GM19023 (cell line): ENCODE measurements around the gene ELL2.

ENCODE experiments used
- ATAC-seq: cut with Tn5 transposase; IDR thresholded peaks from one replicate; pipeline ENCODE4 v1.9.1; 2021; ENCODE audit warnings: mild to moderate bottlenecking, moderate library complexity; ENCODE audit not compliant: unreplicated experiment

The ELL2 gene

GRCh38 chr5:95961617-95962474 lies at the start of gene ELL2:
ELL2 (minus strand) TSS chr5:95961851; CDS start chr5:95961721, 130 bp downstream.
- peak; percentile 89 for ATAC-seq

- no peak for ATAC-seq
Measured at GRCh38 chr5:96008987-96009647, 47.5 kb upstream of the ELL2 start.

DNA sequence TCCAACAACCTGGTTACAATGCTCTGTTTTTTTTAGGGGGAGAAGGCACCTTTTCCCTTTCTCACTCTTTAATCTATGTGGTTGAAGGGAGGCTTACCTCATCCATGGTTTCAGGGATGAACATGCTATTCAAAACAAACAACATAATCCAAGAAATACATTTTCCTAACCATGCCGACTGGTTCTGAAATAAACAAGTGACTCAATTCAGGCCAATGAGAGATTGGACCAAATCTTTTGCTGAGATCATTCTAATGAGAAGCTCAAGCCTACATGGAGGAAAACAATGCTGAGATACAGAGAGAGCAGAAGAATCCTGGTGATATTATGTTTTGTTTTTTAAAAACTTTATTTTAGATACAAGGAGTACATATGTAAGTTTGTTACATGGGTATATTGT lies 46.8 kb upstream of the ELL2 start:
- ATAC-seq, result no peak

DNA sequence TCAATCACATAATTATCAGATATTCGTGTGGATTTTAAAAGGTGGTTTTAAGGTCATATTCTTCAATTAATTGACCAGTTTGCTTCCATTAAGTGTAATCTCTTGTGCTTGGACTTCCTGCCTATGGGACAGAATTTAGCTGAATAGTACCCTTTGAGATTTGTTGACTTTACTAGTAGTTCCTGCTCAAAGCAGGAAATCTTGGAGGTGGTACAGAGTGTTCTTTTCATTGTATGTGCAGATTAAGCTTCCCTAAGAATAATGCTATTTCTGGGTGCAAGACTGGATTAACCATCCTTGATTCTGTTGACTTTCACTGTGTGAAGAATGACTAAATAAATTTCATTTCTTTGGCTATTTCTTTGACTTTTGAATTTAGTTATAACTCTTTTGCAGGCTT lies 45.4 kb upstream of the ELL2 start:
- no peak for ATAC-seq

- ATAC-seq, result no peak
Measured at GRCh38 chr5:96006291-96006690, 44.6 kb upstream of the ELL2 start.

DNA sequence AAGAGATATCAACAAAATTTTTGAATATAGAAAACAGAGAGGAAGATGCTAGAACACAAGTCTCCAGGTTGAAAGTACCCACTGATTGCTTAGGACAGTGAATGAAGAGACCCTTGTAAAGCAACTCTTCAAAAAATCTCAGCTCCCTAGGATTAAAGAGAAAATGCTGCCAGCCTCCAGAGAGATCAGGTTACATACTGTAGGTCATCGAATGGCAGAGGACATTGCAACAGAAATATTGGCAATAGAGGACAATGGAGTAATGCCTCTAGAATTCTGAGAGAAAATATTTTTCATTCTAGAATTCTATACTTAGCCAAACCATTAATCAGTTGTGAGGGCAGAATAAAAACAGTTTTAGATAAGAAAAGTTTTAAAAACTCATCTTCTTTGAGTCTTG lies 43.1 kb upstream of the ELL2 start:
- ATAC-seq, result no peak

DNA sequence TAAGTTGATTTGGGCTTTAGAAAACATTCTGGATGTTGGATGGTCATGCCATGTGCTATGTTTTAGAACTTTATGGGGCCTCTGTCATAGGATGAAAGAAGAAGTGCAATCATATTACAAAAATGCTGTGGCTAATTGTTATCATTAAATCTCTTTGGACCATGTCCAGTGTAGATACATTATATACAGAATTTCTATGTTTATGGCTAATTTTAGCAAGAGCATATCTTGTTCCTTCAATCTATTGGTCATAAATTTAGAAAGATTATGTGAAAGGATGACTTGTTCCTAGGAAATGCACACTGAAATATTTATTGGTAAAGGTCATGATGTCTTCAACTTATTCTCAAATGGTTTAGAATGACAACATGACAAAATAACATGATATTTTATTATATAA lies 42.4 kb upstream of the ELL2 start:
- no peak for ATAC-seq

DNA sequence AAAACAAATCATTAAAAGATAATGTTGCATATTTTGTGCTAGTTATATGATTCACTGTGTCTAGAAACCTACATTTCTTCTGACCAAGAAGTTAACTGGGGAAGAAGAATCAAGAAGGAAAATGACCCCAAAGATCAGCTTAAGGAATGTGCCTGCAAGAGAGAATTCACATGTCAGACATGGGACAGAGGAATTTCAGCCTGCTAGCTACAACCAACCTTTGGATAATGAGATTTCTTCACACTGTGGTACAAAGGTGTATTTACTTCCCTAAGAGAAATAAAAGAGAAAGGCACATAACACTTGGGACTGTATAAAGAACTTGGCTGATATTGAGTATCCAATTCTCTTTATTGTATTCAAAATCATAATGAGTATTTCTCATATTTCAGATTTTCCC lies 39.6 kb upstream of the ELL2 start:
- no peak for ATAC-seq

DNA sequence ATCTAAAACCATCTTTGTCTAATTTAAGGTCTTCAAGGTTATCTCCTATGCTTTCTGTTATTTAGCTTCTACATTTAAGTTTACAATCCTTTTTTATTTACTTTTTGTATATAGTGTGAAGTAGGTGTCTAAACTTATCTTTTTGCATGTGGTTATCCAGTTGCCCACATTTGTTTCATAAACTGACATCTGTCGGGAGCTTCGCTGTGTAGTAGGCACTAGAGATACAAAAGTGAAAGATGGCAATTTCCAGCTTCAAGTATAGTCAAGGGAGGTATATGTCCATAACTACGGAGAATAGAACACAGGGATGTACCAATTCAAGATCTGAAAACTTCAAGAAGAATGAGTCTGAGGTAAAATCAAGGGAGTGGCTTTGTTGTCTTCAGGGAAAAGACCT lies 38.7 kb upstream of the ELL2 start:
- ATAC-seq, result no peak

DNA sequence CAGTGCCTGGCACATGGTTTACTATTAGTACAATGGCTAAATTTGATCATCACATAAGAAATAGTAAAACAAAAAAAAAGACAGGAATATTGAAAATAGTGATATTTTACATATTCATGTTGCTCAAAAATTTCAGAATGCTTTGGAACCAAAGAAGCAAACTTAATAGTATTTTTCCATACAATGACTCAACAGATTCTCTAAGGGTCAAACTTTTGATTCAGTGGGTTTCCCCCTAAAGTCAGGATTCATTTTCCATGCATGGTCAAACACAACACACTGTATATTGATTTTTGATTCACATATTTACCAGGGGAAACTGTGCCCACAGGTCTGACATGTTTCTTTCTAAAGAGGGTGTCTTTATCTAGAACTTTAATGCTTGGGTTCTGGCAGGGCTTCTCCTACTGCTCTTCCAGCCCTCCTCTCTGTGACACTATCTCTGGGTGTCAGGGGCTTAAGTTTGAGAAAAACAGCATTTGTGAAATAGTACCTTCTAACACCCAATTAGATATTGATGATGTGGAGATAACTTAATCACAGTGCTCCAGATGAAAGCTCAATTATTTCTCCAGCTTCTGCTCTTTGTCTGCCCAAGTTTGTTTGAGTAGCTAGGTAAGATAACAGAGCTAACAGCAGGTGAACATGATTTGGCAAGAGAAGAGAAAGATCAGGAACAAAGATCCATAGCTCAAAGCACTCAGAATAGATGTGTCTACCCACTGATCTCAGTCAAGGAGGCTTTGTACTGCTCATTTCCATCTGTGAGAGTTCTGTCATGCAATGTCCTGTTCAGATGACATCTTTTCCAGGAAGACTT lies 35.5 kb upstream of the ELL2 start:
- ATAC-seq, result no peak

GRCh38 chr5:95995962-95996489 lies 34.4 kb upstream of the ELL2 start:
- ATAC-seq, result no peak

GRCh38 chr5:95993776-95994175 lies 32.1 kb upstream of the ELL2 start:
- ATAC-seq, result no peak

DNA sequence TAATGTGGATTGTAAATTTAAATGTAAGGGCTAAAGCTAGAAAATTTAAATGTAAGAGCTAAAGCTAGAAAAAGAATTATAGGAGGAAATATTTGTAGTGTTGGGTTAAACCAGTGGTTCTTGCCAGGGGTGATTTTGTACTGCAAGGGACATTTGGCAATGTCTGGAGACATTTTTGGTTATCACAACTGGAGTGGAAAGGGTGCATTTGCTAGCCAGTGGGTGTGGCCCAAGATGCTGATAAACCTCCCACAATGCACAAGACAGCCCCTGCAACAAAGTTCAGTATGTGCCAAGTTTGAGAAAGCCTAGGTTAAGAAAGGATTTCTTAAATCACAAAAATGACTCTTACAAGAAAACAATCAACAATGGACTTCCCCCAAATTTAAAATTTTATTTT lies 31.6 kb upstream of the ELL2 start:
- no peak for ATAC-seq

DNA sequence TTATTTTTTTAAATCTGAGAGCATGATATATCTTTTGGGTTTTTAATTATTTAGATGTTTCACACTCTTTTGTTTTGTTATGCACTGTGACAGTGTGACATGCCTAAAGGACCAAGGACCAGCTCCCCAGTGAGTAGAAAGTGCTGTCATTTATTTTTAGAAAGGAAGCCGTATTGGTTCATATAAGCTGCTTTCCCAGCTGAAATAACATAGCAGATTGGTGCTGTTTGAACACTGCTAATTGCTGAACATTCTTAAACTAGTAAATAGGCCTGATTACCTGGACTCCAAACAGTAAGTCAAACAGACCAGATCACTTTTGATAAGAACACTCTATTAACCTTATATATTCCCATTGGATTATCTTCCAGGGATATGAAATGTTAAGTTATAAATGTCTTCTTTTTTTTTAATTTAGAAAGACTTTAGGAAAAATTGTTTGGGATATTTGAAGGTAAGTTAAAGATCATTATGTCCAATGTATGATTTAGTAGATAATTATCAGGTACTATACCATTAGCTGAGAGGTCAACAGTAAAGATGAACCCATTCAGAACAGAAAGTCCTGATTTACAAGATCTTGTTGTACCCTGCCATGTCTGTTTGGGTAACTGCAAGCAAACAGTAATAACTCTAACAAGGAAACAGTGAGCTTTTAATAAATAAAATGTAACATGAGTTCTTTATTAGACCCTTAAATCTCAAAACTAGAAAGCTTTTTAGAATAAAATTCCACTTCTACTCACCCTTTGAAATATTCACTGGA lies 27.8 kb upstream of the ELL2 start:
- no peak for ATAC-seq

- ATAC-seq, result no peak
Measured at GRCh38 chr5:95988877-95989276, 27.2 kb upstream of the ELL2 start.

GRCh38 chr5:95988094-95988493 lies 26.4 kb upstream of the ELL2 start:
- ATAC-seq, result no peak

DNA sequence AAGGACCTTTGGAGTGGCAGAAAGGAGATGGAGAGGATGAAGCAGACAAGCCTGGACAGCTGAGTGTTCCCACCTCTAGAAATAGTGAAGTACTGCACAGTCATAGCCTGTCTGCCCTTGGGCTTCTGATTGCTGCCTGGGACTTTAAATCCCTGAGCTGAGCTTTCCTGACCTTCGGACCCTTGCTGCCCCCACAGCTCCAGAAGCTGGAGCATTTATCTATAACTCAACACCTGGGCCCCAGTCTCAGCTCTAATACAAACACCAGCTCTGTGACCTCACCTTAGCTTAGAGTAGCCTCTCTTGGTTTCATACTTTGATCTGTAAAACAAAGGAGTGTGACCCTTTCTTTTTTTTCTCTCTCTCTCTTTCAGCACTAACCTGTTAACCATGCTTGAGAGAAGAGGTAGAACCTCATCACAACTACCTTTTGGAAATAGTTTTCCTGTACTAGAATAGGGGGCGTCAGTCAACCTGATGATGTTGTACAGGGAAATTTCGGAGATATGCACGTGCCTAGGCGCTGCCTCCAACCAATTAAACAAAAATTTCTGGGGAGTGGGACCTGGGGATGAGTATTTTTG lies 25.4 kb upstream of the ELL2 start:
- no peak for ATAC-seq

DNA sequence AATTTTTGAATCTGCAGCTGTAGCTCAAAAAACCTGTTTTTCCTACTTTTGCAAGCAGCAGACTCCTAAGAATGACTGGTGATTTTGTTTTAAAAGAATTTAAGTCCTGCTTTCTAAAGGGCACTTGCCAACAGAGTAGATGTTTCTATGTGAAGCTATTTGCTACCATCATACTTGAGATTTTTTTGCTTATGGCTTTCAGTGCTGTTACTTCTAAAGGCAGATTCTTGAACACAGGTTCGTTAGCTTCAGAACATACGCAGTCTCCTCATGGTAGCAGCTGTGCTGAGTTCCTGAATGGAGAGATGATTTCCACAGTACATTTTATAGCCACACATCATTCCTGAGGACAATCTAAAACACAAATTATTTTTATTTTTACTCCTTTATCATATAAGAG lies 24.4 kb upstream of the ELL2 start:
- ATAC-seq, result no peak

DNA sequence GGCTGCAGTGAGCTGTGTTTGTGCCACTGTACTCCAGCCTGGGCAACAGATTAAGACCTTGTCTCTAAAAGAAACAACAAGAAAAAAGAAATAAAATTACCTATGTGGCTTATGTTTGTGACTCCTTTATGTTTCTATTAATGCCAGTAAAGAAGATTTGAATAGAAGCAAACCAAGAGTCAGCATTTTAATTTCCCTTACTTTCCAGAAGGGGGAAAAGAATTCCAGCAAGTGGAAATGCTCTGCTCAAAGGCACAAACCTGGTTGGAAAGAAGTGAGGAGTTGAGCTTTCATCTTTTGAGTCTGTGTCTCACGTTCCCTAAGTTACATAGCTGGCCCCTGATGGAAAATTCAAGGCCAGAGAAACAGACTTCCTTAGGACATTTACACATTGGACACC lies 23.6 kb upstream of the ELL2 start:
- ATAC-seq, result no peak

DNA sequence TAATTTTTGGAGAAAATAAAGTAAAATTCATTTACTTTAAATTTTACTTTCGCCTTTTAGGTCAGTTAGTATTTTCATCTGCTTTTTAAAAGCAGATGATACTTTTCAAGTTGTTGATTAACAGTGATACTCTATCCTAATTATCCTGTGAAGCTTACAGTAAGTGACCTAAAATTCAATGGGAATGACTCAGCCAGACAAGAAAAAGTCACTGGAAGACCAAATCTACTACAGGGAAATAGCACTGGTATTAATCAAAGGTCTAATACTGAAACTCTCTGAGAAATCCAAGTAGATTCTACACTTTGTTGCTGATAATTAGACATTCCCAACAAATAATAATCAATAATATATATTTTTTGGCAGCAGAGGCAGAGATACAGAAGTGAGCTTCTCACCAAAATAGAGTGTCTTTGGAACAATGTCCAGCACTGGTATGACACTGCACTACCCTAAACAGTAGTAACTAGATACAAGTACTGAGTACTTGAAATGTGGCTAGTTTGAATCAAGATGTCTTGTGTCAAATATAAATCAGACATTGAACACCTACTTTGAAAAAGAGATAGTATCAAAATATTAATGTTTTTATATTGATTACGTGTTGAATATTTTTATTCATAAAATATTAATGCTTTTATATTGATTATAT lies 22.8 kb upstream of the ELL2 start:
- no peak for ATAC-seq
